Memory B cell (primary cell): ENCODE results near the gene NTM.

Experiments used
- ATAC-seq: fragments of 150-1000 bp; cut with Tn5 transposase; 2 replicates; pipeline ENCODE4 v1.10.0; 2021; ENCODE audit warnings: low read depth, mild to moderate bottlenecking, moderate library complexity
- DNase-seq, 2 donors: peaks; one replicate each; pipeline ENCODE4 v3.0.0; 2022; ENCODE audit warnings: low spot score in 2 of 2
- H3K27ac Mint-ChIP-seq: one replicate; pipeline ENCODE4 v1.8.0; 2022; ENCODE audit warnings: mild to moderate bottlenecking, moderate library complexity, mixed read lengths
- H3K27me3 Mint-ChIP-seq: one replicate; pipeline ENCODE4 v1.8.0; 2022; ENCODE audit warnings: mixed read lengths
- H3K36me3 Mint-ChIP-seq: one replicate; pipeline ENCODE4 v1.8.0; 2022; ENCODE audit warnings: mild to moderate bottlenecking, mixed read lengths
- H3K4me1 Mint-ChIP-seq: one replicate; pipeline ENCODE4 v1.8.0; 2022; ENCODE audit warnings: mixed read lengths
- H3K4me3 Mint-ChIP-seq: one replicate; pipeline ENCODE4 v1.8.0; 2022; ENCODE audit warnings: mild to moderate bottlenecking, moderate library complexity, mixed read lengths
- H3K9me3 Mint-ChIP-seq: one replicate; pipeline ENCODE4 v1.8.0; 2022; ENCODE audit warnings: mixed read lengths

The NTM gene

GRCh38 chr11:131616481-131617140 is 246.2 kb downstream of the NTM start:
- no peaks in the 10 kb centered on the region for H3K27me3 Mint-ChIP-seq
- no peaks in the 10 kb centered on the region for H3K4me1 Mint-ChIP-seq
- ATAC-seq (no peak), DNase-seq (no peak)
- H3K27ac Mint-ChIP-seq, result no peak overlapping the region
- no peaks in the 10 kb centered on the region for H3K9me3 Mint-ChIP-seq
- H3K4me3 Mint-ChIP-seq, result no peak overlapping the region
- H3K36me3 Mint-ChIP-seq, result no peaks in the 10 kb centered on the region

DNA sequence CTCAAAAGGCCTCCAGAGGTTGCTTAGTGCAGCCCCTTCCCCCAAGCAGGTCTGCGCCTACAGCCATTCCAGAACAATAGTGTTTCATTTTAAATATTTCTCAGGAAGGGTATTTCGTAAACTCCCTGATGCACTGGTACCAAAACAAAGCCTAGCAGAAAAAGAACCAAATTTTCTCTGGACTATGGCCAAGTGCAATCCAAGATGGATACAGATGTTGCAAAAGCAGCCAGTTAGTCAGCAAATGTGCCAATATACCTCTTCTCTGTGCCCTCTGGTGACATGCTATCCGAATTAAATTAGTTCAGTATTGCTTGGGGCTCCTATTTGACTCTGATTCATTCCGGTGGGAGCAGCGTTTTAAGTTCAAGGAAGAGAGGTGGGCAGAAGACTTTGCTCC is 247.8 kb downstream of the NTM start:
- Mint-ChIP-seq H3K36me3 (no peaks in the 10 kb centered on the region), H3K27ac (no peak overlapping the region), H3K4me1 (no peaks in the 10 kb centered on the region), H3K4me3 (no peak overlapping the region), H3K27me3 (no peaks in the 10 kb centered on the region), H3K9me3 (no peaks in the 10 kb centered on the region)
- no peak for ATAC-seq
- DNase-seq, result no peak

DNA sequence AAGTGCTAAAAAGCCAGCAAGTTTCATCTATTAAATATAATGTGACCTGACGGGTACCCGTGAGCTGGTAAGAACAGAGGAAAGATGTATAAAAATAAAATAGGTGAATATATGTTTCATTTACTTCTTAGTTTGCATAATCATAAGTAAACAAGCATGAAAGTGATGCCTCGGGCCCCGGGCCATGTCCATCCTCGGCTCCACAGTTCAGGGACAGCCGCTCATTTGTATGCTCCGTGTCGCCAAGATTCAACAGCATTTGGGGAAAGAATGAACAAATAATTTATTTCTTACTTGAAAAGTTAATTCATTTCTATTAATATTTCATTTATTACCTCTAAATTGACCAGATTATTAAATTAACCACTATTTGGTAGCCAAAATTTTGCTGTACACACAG is 251.8 kb downstream of the NTM start:
- Mint-ChIP-seq H3K27me3 (no peaks in the 10 kb centered on the region), H3K36me3 (no peaks in the 10 kb centered on the region)

DNA sequence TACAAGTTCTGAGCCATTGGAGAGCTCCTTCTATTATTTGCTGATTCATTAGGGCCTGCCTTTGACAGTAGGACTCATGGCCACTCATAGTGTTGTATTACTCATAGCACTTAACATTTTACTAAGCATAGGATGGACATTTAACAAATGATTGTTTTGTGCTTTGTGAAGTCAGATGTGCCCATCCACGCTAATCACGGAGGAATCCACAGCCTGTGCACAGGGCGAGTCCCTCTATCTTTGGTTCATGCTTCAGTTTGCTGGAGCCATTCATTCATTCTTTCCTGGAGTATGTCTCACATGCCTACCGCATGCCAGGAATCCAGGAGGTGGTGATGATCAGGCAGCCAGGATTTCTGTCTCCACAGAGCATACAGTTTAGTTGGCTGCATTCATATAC is 254.1 kb downstream of the NTM start:
- no peaks in the 10 kb centered on the region for H3K4me1 Mint-ChIP-seq
- no peak for ATAC-seq
- H3K9me3 Mint-ChIP-seq, result no peaks in the 10 kb centered on the region
- H3K27ac Mint-ChIP-seq, result no peak overlapping the region
- no peak for DNase-seq
- H3K36me3 Mint-ChIP-seq, result no peaks in the 10 kb centered on the region
- no peak overlapping the region for H3K4me3 Mint-ChIP-seq
- H3K27me3 Mint-ChIP-seq, result no peaks in the 10 kb centered on the region

More for the DNA sequence above, 251.8 kb downstream of the NTM start:
- DNase-seq, result no peak
- no peak overlapping the region for H3K27ac Mint-ChIP-seq
- H3K9me3 Mint-ChIP-seq, result no peaks in the 10 kb centered on the region
- H3K4me1 Mint-ChIP-seq, result no peaks in the 10 kb centered on the region
- no peak overlapping the region for H3K4me3 Mint-ChIP-seq
- no peak for ATAC-seq

DNA sequence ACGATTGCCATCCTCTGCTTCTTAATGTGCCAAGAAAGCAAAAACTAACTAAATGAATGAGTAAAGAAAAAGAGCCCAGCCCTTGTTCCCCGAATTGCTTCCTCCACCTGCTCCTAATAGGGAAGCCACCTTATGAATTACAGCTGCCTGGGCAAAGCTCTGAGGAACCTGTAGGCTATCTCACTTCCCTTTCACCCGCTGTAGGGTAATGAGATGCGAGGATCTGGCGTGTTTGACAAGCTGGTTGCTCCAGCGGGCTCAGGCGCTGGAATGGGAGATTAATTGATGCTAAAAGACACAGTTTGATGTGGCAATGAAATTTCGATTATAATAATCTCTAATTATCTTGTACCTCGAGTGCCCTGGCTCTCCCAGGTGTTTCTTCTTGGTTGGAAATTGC is 256.4 kb downstream of the NTM start:
- Mint-ChIP-seq H3K36me3 (no peaks in the 10 kb centered on the region), H3K27me3 (no peaks in the 10 kb centered on the region), H3K4me3 (no peak overlapping the region), H3K9me3 (no peaks in the 10 kb centered on the region), H3K27ac (no peak overlapping the region), H3K4me1 (no peaks in the 10 kb centered on the region)
- ATAC-seq (no peak), DNase-seq (no peak)

- Mint-ChIP-seq H3K4me1 (no peaks in the 10 kb centered on the region), H3K36me3 (no peaks in the 10 kb centered on the region), H3K4me3 (no peak overlapping the region), H3K9me3 (peaks cover 7% of the 10 kb centered on the region), H3K27ac (no peak overlapping the region), H3K27me3 (no peaks in the 10 kb centered on the region)
- DNase-seq (no peak), ATAC-seq (no peak)
Measured at GRCh38 chr11:131628739-131629138, 258.3 kb downstream of the NTM start.

GRCh38 chr11:131629925-131630540 is 259.6 kb downstream of the NTM start:
- no peak overlapping the region for H3K27ac Mint-ChIP-seq
- no peak for DNase-seq
- no peaks in the 10 kb centered on the region for H3K27me3 Mint-ChIP-seq
- H3K36me3 Mint-ChIP-seq, result no peaks in the 10 kb centered on the region
- no peak overlapping the region for H3K4me3 Mint-ChIP-seq
- no peak for ATAC-seq
- no peaks in the 10 kb centered on the region for H3K4me1 Mint-ChIP-seq
- peaks cover 7% of the 10 kb centered on the region for H3K9me3 Mint-ChIP-seq

GRCh38 chr11:131632971-131633370 is 262.6 kb downstream of the NTM start:
- Mint-ChIP-seq H3K4me3 (no peak overlapping the region), H3K27ac (no peak overlapping the region)

DNA sequence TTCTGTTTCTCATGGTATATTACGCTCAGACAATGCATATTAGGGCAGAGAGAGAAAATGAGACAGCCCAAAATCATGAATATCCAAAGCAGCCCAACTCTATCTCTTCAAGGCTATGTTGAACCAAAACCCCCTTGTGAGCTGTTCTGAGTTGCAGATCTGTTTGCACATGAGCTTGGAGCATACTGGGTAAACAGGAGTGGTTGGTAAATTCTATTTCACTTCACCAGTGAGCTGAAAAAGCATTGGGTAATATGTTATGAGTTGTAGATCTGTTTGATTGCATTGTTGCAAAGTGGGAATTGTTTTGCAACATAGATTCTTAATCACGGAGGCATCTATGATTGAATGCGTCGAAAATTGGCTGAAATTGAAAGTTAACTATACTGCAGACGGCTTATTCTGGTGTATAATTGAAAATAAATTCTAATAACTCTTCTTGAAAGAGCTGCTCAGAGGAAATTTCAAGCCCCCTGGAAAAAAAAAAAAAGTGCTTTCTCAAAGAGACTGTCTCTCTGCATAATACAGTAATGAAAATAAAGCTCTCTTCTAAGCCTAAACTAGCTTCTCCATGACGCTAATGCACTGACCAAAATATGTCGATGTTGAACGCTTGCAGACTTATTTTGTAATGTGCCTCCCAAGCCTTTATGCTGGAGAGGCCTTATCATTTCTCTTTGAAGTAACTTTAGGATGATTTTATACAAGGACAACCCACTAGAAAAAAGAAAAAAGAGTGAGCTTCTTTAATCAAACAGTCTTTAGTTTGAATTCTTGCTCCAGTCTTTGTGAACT is 263.7 kb downstream of the NTM start:
- Mint-ChIP-seq H3K4me1 (no peaks in the 10 kb centered on the region), H3K27me3 (no peaks in the 10 kb centered on the region), H3K9me3 (peaks cover 7% of the 10 kb centered on the region), H3K36me3 (no peaks in the 10 kb centered on the region), H3K4me3 (no peak overlapping the region), H3K27ac (no peak overlapping the region)
- DNase-seq (no peak), ATAC-seq (no peak)

More at GRCh38 chr11:131632971-131633370, 262.6 kb downstream of the NTM start:
- ATAC-seq (no peak), DNase-seq (no peak)
- Mint-ChIP-seq H3K9me3 (peaks cover 7% of the 10 kb centered on the region), H3K36me3 (no peaks in the 10 kb centered on the region), H3K27me3 (no peaks in the 10 kb centered on the region), H3K4me1 (no peaks in the 10 kb centered on the region)

GRCh38 chr11:131637469-131638175 is 267.2 kb downstream of the NTM start:
- H3K27ac Mint-ChIP-seq, result no peak overlapping the region
- no peaks in the 10 kb centered on the region for H3K4me1 Mint-ChIP-seq
- ATAC-seq, result no peak
- no peak for DNase-seq
- peaks cover 4% of the 10 kb centered on the region for H3K9me3 Mint-ChIP-seq
- no peak overlapping the region for H3K4me3 Mint-ChIP-seq
- no peaks in the 10 kb centered on the region for H3K36me3 Mint-ChIP-seq
- no peaks in the 10 kb centered on the region for H3K27me3 Mint-ChIP-seq

GRCh38 chr11:131638889-131639288 is 268.5 kb downstream of the NTM start:
- no peak for DNase-seq
- H3K4me1 Mint-ChIP-seq, result no peaks in the 10 kb centered on the region
- H3K4me3 Mint-ChIP-seq, result no peak overlapping the region
- H3K27ac Mint-ChIP-seq, result no peak overlapping the region
- no peaks in the 10 kb centered on the region for H3K36me3 Mint-ChIP-seq
- no peaks in the 10 kb centered on the region for H3K27me3 Mint-ChIP-seq
- no peaks in the 10 kb centered on the region for H3K9me3 Mint-ChIP-seq
- no peak for ATAC-seq

DNA sequence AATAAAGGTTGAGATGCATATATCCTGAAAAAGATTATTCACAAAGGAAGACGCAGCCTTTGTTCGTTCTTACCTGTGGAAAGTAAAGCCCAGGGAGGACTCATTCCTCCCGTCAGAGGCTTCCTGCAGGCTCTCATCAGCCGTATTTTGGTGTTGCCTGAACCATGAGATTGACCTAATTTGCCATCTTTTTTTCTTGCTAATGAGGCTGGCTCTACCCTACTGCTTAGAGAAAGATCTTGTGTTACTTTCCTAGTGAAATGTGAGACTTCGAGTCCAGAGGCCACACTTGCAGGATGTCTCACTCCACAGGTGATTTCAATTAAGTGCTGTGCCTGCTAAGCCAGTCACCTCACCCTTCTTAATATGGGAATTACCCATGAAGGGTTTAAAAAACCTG is 269.9 kb downstream of the NTM start:
- H3K4me3 Mint-ChIP-seq, result no peak overlapping the region
- ATAC-seq (no peak), DNase-seq (no peak)
- H3K36me3 Mint-ChIP-seq, result no peaks in the 10 kb centered on the region
- H3K27ac Mint-ChIP-seq, result no peak overlapping the region
- H3K4me1 Mint-ChIP-seq, result no peaks in the 10 kb centered on the region
- no peaks in the 10 kb centered on the region for H3K27me3 Mint-ChIP-seq
- H3K9me3 Mint-ChIP-seq, result no peaks in the 10 kb centered on the region

DNA sequence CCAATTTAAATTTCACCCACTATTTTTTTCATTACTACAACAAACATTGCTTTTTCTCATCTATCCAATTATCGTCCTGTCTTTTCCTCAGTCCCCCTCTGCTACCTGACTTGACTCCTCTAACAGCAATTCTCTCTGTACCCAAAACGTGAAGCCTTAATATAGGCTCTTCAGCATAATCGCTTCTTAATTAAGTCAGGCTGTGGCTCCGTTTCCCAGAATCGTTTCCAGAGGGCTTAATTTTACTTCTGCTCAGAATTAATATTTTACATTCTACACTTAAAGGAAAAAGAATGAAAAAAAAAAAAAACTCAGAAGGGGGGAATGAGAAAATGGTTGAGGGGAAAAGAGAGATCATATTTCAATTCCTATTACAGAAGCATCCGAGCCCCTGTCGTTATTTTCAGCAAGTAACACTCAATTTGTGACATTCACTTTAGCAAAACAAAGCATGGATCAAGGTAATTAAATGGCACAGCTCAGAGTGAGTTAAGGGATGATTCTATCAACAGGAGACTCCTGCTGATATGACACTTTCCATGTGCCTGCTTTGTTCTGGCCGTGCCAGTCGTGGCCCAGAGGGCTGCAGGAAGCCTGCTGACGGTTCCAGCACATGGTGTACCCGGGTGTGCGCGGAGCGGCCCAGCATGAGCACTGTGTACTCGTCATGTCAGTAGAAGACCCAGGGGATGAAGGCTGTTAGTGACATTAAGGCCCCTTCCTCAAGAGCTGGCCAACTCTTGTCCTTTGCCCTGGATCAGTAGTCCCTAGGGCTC is 272.5 kb downstream of the NTM start:
- Mint-ChIP-seq H3K4me1 (no peaks in the 10 kb centered on the region), H3K4me3 (no peak overlapping the region), H3K36me3 (no peaks in the 10 kb centered on the region), H3K9me3 (no peaks in the 10 kb centered on the region), H3K27me3 (peaks cover under 1% of the 10 kb centered on the region), H3K27ac (no peak overlapping the region)
- ATAC-seq (no peak), DNase-seq (no peak)
